Vagina (tissue), 2 donors: ENCODE results near the gene AGMAT.

Experiments used
- CTCF ChIP-seq, 3 experiments: fragments of 450-650 bp in 2 of 3; fragments of 200-600 bp in 1 of 3; sonication (generic) in 1 of 3; IDR thresholded peaks; one replicate each; pipeline ENCODE4 v1.5.1; 2017 to 2019; ENCODE audit warnings: antibody characterized with exemption in 3 of 3, mild to moderate bottlenecking in 2 of 3, moderate library complexity in 2 of 3
- POLR2A ChIP-seq, 2 donors: fragments of 450-650 bp; IDR thresholded peaks; one replicate each; pipeline ENCODE4 v1.6.1; 2017; ENCODE audit warnings: antibody characterized with exemption in 2 of 2, mild to moderate bottlenecking in 2 of 2, moderate library complexity in 2 of 2
- POLR2AphosphoS5 ChIP-seq, 2 donors: sonication (generic); formaldehyde crosslinking; IDR thresholded peaks; one replicate each; pipeline ENCODE4 v1.9.0; 2017; ENCODE audit warnings: antibody characterized with exemption in 2 of 2, mild to moderate bottlenecking in 2 of 2, low read depth in 1 of 2; ENCODE audit not compliant: insufficient read depth in 1 of 2

GRCh38 chr1:15531003-15531402 is 53.8 kb downstream of the AGMAT start:
- TF ChIP-seq POLR2A (IDR thresholded peaks at IDR 0.05) (no peak), CTCF (IDR thresholded peaks at IDR 0.05) (no peak), POLR2AphosphoS5 (IDR thresholded peaks at IDR 0.05; ENCODE audit: insufficient read depth in 1 of 2, low read depth in 1 of 2) (no peak)
